WTC11 (cell line): Measurements from ENCODE around the gene TBC1D10B.

Experiments used
- FOXK1 ChIP-seq: sonication (generic); formaldehyde crosslinking; IDR thresholded peaks from 2 replicates; pipeline ENCODE4 v1.8.0; 2022; ENCODE audit warnings: mild to moderate bottlenecking, moderate library complexity, missing genetic modification reagents
- JUN ChIP-seq: sonication (generic); formaldehyde crosslinking; IDR thresholded peaks from 2 replicates; pipeline ENCODE4 v1.8.0; 2023; ENCODE audit warnings: mild to moderate bottlenecking, missing genetic modification reagents
- ZNF263 ChIP-seq: sonication (generic); formaldehyde crosslinking; IDR thresholded peaks from 2 replicates; pipeline ENCODE4 v1.8.1; 2022; ENCODE audit warnings: low read depth, mild to moderate bottlenecking, moderate library complexity, missing genetic modification reagents
- ZNF396 ChIP-seq: fragments of 250-450 bp; sonication (Bioruptor Pico); IDR thresholded peaks from 2 replicates; pipeline ENCODE4 v1.8.0; 2021; ENCODE audit warnings: mild to moderate bottlenecking, moderate library complexity, borderline replicate concordance
- TF ChIP-seq, protein P1 (sequence below): fragments of 200-600 bp; IDR thresholded peaks from 2 replicates; pipeline ENCODE4 v1.8.0; 2022; ENCODE audit warnings: antibody characterized with exemption
- TF ChIP-seq, protein P2 (sequence below): sonication (generic); formaldehyde crosslinking; IDR thresholded peaks from 2 replicates; pipeline ENCODE4 v1.8.0; 2022; ENCODE audit warnings: mild to moderate bottlenecking, missing genetic modification reagents
- TF ChIP-seq, protein P3 (sequence below): sonication (generic); formaldehyde crosslinking; IDR thresholded peaks from 2 replicates; pipeline ENCODE4 v1.8.1; 2023; ENCODE audit warnings: mild to moderate bottlenecking, missing genetic modification reagents, moderate library complexity
- TF ChIP-seq, protein P4 (sequence below): sonication (generic); formaldehyde crosslinking; IDR thresholded peaks from 2 replicates; pipeline ENCODE4 v1.8.1; 2023; ENCODE audit warnings: mild to moderate bottlenecking, missing genetic modification reagents
- TF ChIP-seq, protein P5 (sequence below): sonication (generic); formaldehyde crosslinking; IDR thresholded peaks from 2 replicates; pipeline ENCODE4 v1.8.1; 2022; ENCODE audit warnings: mild to moderate bottlenecking, missing genetic modification reagents, moderate library complexity, borderline replicate concordance
- TF ChIP-seq, protein P6 (sequence below): sonication (generic); formaldehyde crosslinking; IDR thresholded peaks from 2 replicates; pipeline ENCODE4 v1.8.1; 2022; ENCODE audit warnings: low read depth, missing genetic modification reagents, borderline replicate concordance

DNA sequence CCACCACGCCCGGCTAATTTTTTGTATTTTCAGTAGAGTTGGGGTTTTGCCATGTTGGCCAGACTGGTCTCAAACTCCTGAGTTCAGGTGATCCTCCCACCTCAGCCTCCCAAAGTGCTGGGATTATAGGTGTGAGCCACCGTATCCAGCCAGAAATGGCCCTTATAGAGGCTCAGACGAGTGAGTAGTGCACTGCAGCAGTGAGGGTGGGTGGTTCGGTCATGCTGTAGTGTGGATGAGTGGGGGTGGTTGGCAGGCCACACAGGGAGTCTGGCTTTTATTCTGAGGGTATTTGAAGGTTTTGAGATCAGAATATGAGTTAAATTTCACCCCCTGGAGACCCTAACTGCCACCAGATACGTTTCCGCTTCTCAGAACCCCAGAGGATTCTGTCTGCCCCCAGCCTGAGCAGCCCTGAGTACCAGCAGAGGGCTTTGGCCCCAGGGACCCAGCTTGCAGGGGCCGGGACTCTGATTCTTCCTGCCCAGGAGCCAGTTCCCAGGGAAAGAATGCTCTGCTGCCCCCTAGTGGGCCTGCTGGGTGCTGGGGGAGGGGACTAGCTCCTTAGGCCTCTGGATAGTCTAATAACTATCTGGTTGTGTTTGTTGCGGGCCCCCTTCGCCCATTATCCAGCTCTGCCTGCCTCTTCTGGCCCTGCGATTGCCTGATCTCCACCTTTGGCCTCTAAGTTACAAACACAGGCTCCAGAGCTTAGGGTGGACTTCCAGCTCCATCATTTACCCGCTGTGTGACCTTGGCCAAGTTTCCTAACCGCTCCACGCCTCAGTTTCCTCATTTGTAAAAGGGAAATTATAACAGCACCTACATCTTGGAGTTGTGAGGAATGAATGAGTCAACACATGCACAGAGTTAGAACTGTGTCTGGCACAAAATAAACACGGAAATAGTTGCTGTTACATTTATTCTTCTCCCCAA lies 39.1 kb upstream of the TBC1D10B start:
- TF ChIP-seq, protein P1, sequence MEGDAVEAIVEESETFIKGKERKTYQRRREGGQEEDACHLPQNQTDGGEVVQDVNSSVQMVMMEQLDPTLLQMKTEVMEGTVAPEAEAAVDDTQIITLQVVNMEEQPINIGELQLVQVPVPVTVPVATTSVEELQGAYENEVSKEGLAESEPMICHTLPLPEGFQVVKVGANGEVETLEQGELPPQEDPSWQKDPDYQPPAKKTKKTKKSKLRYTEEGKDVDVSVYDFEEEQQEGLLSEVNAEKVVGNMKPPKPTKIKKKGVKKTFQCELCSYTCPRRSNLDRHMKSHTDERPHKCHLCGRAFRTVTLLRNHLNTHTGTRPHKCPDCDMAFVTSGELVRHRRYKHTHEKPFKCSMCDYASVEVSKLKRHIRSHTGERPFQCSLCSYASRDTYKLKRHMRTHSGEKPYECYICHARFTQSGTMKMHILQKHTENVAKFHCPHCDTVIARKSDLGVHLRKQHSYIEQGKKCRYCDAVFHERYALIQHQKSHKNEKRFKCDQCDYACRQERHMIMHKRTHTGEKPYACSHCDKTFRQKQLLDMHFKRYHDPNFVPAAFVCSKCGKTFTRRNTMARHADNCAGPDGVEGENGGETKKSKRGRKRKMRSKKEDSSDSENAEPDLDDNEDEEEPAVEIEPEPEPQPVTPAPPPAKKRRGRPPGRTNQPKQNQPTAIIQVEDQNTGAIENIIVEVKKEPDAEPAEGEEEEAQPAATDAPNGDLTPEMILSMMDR, result peak; percentile 81
- TF ChIP-seq, protein P2, sequence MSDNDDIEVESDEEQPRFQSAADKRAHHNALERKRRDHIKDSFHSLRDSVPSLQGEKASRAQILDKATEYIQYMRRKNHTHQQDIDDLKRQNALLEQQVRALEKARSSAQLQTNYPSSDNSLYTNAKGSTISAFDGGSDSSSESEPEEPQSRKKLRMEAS (CRISPR knock-in tag), result no peak
- TF ChIP-seq, protein P3, sequence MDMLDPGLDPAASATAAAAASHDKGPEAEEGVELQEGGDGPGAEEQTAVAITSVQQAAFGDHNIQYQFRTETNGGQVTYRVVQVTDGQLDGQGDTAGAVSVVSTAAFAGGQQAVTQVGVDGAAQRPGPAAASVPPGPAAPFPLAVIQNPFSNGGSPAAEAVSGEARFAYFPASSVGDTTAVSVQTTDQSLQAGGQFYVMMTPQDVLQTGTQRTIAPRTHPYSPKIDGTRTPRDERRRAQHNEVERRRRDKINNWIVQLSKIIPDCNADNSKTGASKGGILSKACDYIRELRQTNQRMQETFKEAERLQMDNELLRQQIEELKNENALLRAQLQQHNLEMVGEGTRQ, result no peak
- TF ChIP-seq, protein P4, sequence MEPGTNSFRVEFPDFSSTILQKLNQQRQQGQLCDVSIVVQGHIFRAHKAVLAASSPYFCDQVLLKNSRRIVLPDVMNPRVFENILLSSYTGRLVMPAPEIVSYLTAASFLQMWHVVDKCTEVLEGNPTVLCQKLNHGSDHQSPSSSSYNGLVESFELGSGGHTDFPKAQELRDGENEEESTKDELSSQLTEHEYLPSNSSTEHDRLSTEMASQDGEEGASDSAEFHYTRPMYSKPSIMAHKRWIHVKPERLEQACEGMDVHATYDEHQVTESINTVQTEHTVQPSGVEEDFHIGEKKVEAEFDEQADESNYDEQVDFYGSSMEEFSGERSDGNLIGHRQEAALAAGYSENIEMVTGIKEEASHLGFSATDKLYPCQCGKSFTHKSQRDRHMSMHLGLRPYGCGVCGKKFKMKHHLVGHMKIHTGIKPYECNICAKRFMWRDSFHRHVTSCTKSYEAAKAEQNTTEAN (CRISPR knock-in tag), result no peak
- no peak for TF ChIP-seq FOXK1 (CRISPR knock-in tag)
- TF ChIP-seq, protein P5, sequence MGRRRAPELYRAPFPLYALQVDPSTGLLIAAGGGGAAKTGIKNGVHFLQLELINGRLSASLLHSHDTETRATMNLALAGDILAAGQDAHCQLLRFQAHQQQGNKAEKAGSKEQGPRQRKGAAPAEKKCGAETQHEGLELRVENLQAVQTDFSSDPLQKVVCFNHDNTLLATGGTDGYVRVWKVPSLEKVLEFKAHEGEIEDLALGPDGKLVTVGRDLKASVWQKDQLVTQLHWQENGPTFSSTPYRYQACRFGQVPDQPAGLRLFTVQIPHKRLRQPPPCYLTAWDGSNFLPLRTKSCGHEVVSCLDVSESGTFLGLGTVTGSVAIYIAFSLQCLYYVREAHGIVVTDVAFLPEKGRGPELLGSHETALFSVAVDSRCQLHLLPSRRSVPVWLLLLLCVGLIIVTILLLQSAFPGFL (CRISPR knock-in tag), result no peak
- no peak for TF ChIP-seq ZNF396 (CRISPR knock-in tag)
- no peak for TF ChIP-seq ZNF263 (CRISPR knock-in tag)
- TF ChIP-seq, protein P6, sequence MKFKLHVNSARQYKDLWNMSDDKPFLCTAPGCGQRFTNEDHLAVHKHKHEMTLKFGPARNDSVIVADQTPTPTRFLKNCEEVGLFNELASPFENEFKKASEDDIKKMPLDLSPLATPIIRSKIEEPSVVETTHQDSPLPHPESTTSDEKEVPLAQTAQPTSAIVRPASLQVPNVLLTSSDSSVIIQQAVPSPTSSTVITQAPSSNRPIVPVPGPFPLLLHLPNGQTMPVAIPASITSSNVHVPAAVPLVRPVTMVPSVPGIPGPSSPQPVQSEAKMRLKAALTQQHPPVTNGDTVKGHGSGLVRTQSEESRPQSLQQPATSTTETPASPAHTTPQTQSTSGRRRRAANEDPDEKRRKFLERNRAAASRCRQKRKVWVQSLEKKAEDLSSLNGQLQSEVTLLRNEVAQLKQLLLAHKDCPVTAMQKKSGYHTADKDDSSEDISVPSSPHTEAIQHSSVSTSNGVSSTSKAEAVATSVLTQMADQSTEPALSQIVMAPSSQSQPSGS, result no peak
- no peak for TF ChIP-seq JUN (CRISPR knock-in tag)
